Nucleus accumbens (tissue), 56 donors: ENCODE results near the gene SLC25A6.
"Not testable (repeated sequence)": the region's sequence is repeated elsewhere in the genome, so short reads cannot be mapped to it uniquely, and the experiment has no call there.

Experiments
- DNase-seq, 56 donors: peaks; one replicate each; lab custom pipeline; 2025; lab: John Stamatoyannopoulos, UW

Gene SLC25A6

GRCh38 chrX:1355131-1356046, 36.5 kb downstream of the SLC25A6 start:
- peak in 3 of 56 donors; percentile 0 to 4 (median 2) for DNase-seq

- no peak for DNase-seq
These were observed 37.6 kb downstream of the SLC25A6 start for GRCh38 chrX:1354036-1355019.

- DNase-seq: no peak
These were observed 39.8 kb downstream of the SLC25A6 start for GRCh38 chrX:1351981-1352714.

GRCh38 chrX:1349606-1350005, 42.3 kb downstream of the SLC25A6 start:
- DNase-seq: not testable (repeated sequence)

- no peak for DNase-seq
These were observed 50.2 kb downstream of the SLC25A6 start for GRCh38 chrX:1341545-1342184.

- no peak for DNase-seq
These were observed 54.7 kb downstream of the SLC25A6 start for GRCh38 chrX:1336948-1337779.

- DNase-seq: peak in 12 of 56 donors; percentile 1 to 31 (median 5)
These were observed 55.5 kb downstream of the SLC25A6 start, which contains the start of gene IL3RA for GRCh38 chrX:1336331-1336943. Gene IL3RA (plus strand): TSS chrX:1336785. CDS start chrX:1341766, 4,981 bp downstream.
